GM12801 (cell line): ENCODE data around the gene RYR1.

Experiments
- TF ChIP-seq, protein P1 (sequence below): IDR thresholded peaks from one replicate; pipeline ENCODE4 v1.5.1; 2011; ENCODE audit warnings: control low read depth; ENCODE audit not compliant: insufficient read length; ENCODE audit errors: extremely low read depth

Gene RYR1

DNA sequence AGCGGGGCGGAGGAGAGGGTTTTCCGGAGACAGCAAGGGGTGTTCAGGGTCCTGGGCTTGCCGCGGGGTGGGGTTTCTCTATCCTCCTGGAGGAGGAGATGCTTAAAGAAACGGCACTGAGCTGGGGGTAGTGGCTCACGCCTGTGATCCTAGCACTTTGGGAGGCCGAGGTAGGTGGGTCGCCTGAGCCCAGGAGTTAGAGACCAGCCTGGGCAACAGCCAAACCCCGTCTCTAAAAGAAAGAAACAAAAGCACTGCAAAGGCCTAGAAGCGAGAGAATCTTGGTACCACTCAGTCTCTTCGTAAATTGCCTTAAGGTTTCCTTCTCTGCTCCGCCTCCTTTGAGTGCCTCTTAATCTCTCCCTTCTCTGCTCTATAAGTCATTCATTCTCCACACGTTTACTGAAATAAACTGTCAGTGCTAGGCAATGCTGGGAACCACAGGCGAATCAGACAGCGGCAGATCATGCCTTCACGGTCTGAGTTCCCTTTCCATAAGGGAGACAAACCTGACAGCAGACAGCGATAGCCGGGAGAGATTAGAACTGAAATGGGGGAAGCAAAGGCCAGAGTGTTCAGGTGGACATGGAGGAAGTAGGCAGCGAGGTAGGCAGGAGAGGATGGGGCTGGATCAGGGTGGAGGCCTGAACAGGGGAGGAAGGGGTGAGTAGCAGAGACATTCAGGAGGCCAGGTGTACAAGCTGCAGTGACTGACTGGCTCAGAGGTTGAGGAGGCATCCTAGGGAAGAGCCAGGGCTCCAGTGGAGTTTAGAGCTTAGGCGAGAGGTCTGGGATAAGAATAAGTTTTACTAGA lies 186.1 kb downstream of the RYR1 start:
- TF ChIP-seq, protein P1, sequence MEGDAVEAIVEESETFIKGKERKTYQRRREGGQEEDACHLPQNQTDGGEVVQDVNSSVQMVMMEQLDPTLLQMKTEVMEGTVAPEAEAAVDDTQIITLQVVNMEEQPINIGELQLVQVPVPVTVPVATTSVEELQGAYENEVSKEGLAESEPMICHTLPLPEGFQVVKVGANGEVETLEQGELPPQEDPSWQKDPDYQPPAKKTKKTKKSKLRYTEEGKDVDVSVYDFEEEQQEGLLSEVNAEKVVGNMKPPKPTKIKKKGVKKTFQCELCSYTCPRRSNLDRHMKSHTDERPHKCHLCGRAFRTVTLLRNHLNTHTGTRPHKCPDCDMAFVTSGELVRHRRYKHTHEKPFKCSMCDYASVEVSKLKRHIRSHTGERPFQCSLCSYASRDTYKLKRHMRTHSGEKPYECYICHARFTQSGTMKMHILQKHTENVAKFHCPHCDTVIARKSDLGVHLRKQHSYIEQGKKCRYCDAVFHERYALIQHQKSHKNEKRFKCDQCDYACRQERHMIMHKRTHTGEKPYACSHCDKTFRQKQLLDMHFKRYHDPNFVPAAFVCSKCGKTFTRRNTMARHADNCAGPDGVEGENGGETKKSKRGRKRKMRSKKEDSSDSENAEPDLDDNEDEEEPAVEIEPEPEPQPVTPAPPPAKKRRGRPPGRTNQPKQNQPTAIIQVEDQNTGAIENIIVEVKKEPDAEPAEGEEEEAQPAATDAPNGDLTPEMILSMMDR = no peak

DNA sequence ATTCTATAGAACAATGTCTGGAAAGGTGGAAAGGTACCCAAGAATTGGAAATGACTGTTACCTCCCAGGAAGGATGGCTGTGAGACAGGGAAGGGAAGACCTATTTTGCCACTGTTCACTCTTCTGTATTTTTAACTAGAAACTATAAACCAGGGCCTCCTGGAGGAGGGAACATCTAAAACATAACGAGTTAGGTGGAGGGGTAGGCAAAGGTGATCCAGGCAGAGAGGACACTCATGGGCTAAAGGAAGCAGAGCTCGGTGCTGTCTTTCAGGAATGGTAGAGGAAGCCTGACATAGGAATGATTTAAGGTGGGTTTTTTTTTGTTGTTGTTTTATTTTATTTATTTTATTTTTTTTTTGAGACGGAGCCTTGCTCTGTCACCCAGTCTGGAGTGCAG lies 191.3 kb downstream of the RYR1 start:
- TF ChIP-seq, protein P1 = no peak

DNA sequence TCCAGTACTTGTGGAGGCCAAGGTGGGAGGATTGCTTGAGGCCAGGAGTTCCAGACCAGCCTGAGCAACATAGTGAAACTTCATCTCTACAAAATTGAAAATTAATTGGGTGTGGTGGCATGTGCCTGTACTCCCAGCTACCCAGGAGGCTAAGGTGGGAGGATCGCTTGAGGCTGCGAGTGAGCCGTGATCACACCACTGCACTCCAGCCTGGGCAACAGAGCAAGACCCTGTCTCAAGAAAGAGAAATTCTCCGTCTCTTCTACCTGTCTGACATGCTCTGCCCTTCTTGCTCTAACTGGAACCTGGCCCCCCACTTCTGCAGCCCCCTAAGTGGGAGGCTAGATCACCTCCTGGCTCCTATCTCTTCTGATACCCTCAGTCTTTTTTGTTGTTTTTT lies 192.9 kb downstream of the RYR1 start:
- TF ChIP-seq, protein P1 = no peak

DNA sequence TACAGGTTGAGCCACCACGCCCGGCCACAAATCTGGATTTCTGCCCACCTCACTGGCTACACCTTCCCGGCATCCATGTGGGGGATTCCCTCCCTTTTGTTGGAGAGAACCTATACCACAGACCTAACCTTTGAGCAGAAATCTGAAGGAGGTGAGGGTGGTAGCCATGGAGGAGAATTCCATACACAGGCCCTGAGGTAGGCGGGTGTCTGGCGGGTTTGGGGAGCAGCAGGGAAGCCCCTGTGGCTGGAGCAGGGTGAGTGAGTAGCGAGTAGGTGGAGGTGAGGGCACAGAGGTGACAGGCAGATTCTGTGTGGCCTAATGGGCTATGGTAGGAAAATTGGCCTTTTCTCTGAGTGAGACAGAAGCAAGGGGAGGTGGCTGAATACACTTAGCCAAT lies 196.1 kb downstream of the RYR1 start:
- TF ChIP-seq, protein P1 = no peak

DNA sequence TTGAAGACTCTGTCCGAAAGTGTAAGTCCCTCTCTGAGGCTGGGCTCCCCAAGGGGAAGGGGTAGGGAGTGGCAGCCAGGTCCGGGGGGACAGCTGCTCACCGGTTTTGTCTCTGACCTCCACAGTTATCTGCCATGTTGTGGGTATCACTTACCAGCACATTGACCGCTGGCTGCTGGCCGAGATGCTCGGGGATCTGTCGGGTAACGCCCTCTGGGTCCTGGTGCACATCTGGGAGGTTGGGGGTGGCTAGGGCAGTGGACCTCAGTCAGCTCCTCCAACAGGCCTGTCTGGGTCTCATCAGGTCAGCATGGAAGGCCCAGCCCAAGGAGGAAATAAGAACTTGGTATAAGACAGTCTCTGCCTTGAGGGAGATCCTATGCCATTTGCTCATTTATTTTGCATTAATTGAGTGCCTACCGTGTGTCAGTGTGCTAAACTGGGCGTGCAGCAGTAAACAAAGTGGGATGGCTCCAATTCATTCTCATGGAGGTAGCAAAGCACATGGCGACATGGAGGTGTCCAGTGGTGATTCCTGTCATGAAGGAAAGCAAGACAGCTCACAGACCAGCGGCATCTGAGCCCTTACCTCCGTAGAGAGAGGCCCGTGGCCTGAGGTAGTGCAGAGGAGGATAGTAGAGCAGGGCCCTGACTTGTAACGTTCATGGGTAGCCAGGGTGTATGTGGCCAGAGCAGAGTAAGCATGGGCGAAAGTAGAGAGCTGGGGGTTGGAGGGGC lies 199.2 kb downstream of the RYR1 start:
- TF ChIP-seq, protein P1 = no peak

DNA sequence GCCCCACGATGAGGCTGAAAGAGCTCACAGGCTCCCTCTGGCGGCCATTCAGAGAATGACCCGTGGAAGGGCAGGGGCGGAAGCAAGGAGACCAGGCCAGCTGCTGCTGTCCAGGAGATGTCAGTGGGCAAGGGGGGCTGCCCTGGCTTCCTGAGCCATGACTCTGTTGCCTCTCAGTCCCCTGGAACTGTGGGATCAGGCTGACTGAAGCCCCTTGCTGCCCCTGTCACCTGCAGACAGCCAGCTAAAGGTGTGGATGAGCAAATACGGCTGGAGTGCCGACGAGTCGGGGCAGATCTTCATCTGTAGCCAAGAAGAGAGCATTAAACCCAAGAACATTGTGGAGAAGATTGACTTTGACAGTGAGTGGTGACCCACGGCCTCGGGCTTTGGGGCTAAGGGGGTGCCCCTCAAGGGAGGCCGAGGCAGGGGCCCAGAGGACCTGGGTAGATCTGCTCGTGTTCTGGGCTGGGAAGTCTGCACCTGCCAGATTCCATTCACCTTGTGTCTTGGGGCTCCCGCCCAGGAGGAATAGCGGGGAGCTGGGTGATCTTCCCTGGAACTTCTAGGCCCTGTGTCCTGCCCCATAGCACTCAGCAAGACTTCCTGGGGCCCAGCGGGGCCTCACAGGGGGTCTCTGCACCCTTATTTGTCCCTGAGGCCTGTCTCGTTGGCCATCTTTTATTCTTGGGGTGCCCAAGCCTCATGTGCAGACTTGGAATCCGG lies 201.4 kb downstream of the RYR1 start:
- TF ChIP-seq, protein P1 = no peak
